ENCODE results near the gene RRP12.
"Not testable (repeated sequence)": the region's sequence is repeated elsewhere in the genome, so short reads cannot be mapped to it uniquely, and the experiment has no call there.

RRP12 gene

GRCh38 chr10:97400665-97401454 is at the start of gene RRP12:
Gene RRP12 (minus strand): TSS chr10:97401340. CDS start chr10:97401231, 109 bp downstream.
- DNase-seq (ENCODE audit: low spot score), result peak; percentile 95

- DNase-seq (ENCODE audit: low spot score), result no peak
These were observed 49.7 kb upstream of the RRP12 start for GRCh38 chr10:97450828-97451227.

GRCh38 chr10:97445722-97446639 is 44.8 kb upstream of the RRP12 start, which contains the start of the genes EXOSC1 and ZDHHC16:
Gene EXOSC1 (minus strand): TSS chr10:97446006. CDS start chr10:97445985, 21 bp downstream.
Gene ZDHHC16 (plus strand): TSS chr10:97446175. CDS start chr10:97451676, 5,501 bp downstream.
- peak; percentile 90 for DNase-seq (ENCODE audit: low spot score)

GRCh38 chr10:97445357-97445721 is 44.2 kb upstream of the RRP12 start:
- peak; percentile 14 for DNase-seq (ENCODE audit: low spot score)

- DNase-seq (ENCODE audit: low spot score), result no peak
These were observed 43.1 kb upstream of the RRP12 start for GRCh38 chr10:97444212-97444611.

GRCh38 chr10:97442277-97442676 is 41.1 kb upstream of the RRP12 start:
- no peak for DNase-seq (ENCODE audit: low spot score)

- no peak for DNase-seq (ENCODE audit: low spot score)
These were observed 34.1 kb upstream of the RRP12 start for GRCh38 chr10:97435211-97435610.

GRCh38 chr10:97434557-97434956 is 33.4 kb upstream of the RRP12 start:
- DNase-seq (ENCODE audit: low spot score), result no peak

GRCh38 chr10:97434055-97434454 is 32.9 kb upstream of the RRP12 start:
- no peak for DNase-seq (ENCODE audit: low spot score)

GRCh38 chr10:97428572-97428981 is 27.4 kb upstream of the RRP12 start:
- no peak for DNase-seq (ENCODE audit: low spot score)

GRCh38 chr10:97427571-97428179 is 26.5 kb upstream of the RRP12 start:
- DNase-seq (ENCODE audit: low spot score), result no peak

GRCh38 chr10:97426776-97427570 is 25.8 kb upstream of the RRP12 start:
- DNase-seq (ENCODE audit: low spot score), result no peak

- DNase-seq (ENCODE audit: low spot score), result peak; percentile 97
These were observed 25.0 kb upstream of the RRP12 start, which contains the start of gene PGAM1 for GRCh38 chr10:97425964-97426775. Gene PGAM1 (plus strand): TSS chr10:97426191. CDS start chr10:97426308, 117 bp downstream.

- DNase-seq (ENCODE audit: low spot score), result not testable (repeated sequence)
These were observed 22.6 kb upstream of the RRP12 start for GRCh38 chr10:97423757-97424098.

GRCh38 chr10:97416565-97416964 is 15.4 kb upstream of the RRP12 start:
- DNase-seq (ENCODE audit: low spot score), result no peak

GRCh38 chr10:97412891-97413304 is 11.8 kb upstream of the RRP12 start:
- DNase-seq (ENCODE audit: low spot score), result no peak

GRCh38 chr10:97411406-97411805 is 10.3 kb upstream of the RRP12 start:
- no peak for DNase-seq (ENCODE audit: low spot score)

- no peak for DNase-seq (ENCODE audit: low spot score)
These were observed 7.4 kb upstream of the RRP12 start for GRCh38 chr10:97408496-97408992.

- no peak for DNase-seq (ENCODE audit: low spot score)
These were observed 6.8 kb upstream of the RRP12 start for GRCh38 chr10:97407952-97408248.

- DNase-seq (ENCODE audit: low spot score), result peak; percentile 76
These were observed 6.2 kb upstream of the RRP12 start for GRCh38 chr10:97407211-97407951.
